HEK293 (cell line): ENCODE data around the gene TMEM240.

Experiments
- CTCF ChIA-PET: fragments of 350-600 bp; formaldehyde crosslinking; extraction: SDS; loops from one replicate; lab custom pipeline; 2021; ENCODE audit warnings: antibody characterized with exemption; lab: Yijun Ruan, JAX
- POLR2A ChIA-PET: fragments of 300-600 bp; formaldehyde crosslinking; extraction: SDS; loops from one replicate; lab custom pipeline; 2020; ENCODE audit warnings: antibody characterized with exemption, inconsistent platforms; lab: Yijun Ruan, JAX
- H3K27ac ChIP-seq: fragments of 200-500 bp; sonication (Bioruptor generic); 2 replicates; pipeline ENCODE4 v1.5.1; 2014; ENCODE audit warnings: low read depth, low read length, control low read depth, inconsistent platforms; ENCODE audit errors: extremely low read depth
- H3K36me3 ChIP-seq, 2 experiments: fragments of 200-500 bp in 1 of 2; sonication (Bioruptor generic) in 1 of 2; 1 replicate in 1 of 2; 2 replicates in 1 of 2; pipeline ENCODE4 v1.5.1; 2014 to 2017; ENCODE audit warnings: inconsistent platforms in 2 of 2, low read length in 2 of 2; ENCODE audit not compliant: control insufficient read depth in 2 of 2, insufficient read depth in 1 of 2
- H3K4me1 ChIP-seq: fragments of 200-500 bp; sonication (Bioruptor generic); 2 replicates; pipeline ENCODE4 v1.5.1; 2014; ENCODE audit warnings: mild to moderate bottlenecking, low read length, inconsistent platforms; ENCODE audit not compliant: control insufficient read depth, insufficient read depth
- H3K4me3 ChIP-seq: 2 replicates; pipeline ENCODE4 v1.5.1; 2011; ENCODE audit warnings: low read depth, mild to moderate bottlenecking, control low read depth, low read length, moderate library complexity
- H3K9me3 ChIP-seq: fragments of 200-500 bp; sonication (Bioruptor generic); 2 replicates; pipeline ENCODE4 v1.5.1; 2014; ENCODE audit warnings: low read depth, low read length, inconsistent platforms; ENCODE audit not compliant: control insufficient read depth, insufficient read depth
- BCL11A ChIP-seq: fragments of 450-650 bp; formaldehyde crosslinking; IDR thresholded peaks from 2 replicates; pipeline ENCODE4 v1.5.1; 2016; ENCODE audit warnings: low read depth, missing biosample characterization, missing genetic modification characterization
- ELK4 ChIP-seq: IDR thresholded peaks from 2 replicates; pipeline ENCODE4 v1.6.1; 2011; ENCODE audit warnings: mild to moderate bottlenecking, low read depth, low read length, borderline replicate concordance
- KLF1 ChIP-seq: fragments of 450-650 bp; formaldehyde crosslinking; IDR thresholded peaks from 2 replicates; pipeline ENCODE4 v1.5.1; 2016; ENCODE audit warnings: missing biosample characterization, missing genetic modification characterization
- KLF7 ChIP-seq: fragments of 450-650 bp; formaldehyde crosslinking; IDR thresholded peaks from 2 replicates; pipeline ENCODE4 v1.5.1; 2016; ENCODE audit warnings: missing biosample characterization, missing genetic modification characterization, borderline replicate concordance
- MYNN ChIP-seq: fragments of 450-650 bp; formaldehyde crosslinking; IDR thresholded peaks from 2 replicates; pipeline ENCODE4 v1.5.1; 2016; ENCODE audit warnings: missing biosample characterization, missing genetic modification characterization, borderline replicate concordance
- REPIN1 ChIP-seq: fragments of 450-650 bp; formaldehyde crosslinking; IDR thresholded peaks from 2 replicates; pipeline ENCODE4 v1.5.1; 2017; ENCODE audit warnings: missing biosample characterization, missing genetic modification characterization, low read depth
- ZBTB1 ChIP-seq: fragments of 450-650 bp; formaldehyde crosslinking; IDR thresholded peaks from 2 replicates; pipeline ENCODE4 v1.5.1; 2016; ENCODE audit warnings: missing biosample characterization, missing genetic modification characterization
- ZBTB48 ChIP-seq: fragments of 450-650 bp; formaldehyde crosslinking; IDR thresholded peaks from 2 replicates; pipeline ENCODE4 v1.5.1; 2016; ENCODE audit warnings: missing biosample characterization, missing genetic modification characterization
- ZBTB49 ChIP-seq: fragments of 450-650 bp; formaldehyde crosslinking; IDR thresholded peaks from 2 replicates; pipeline ENCODE4 v1.5.1; 2016; ENCODE audit warnings: missing biosample characterization, missing genetic modification characterization, low read depth
- ZFP37 ChIP-seq: fragments of 450-650 bp; formaldehyde crosslinking; IDR thresholded peaks from 2 replicates; pipeline ENCODE4 v1.5.1; 2016; ENCODE audit warnings: missing biosample characterization, missing genetic modification characterization
- ZNF10 ChIP-seq: fragments of 450-650 bp; formaldehyde crosslinking; IDR thresholded peaks from 2 replicates; pipeline ENCODE4 v1.5.1; 2017; ENCODE audit warnings: missing biosample characterization, missing genetic modification characterization
- ZNF146 ChIP-seq: fragments of 450-650 bp; formaldehyde crosslinking; IDR thresholded peaks from 2 replicates; pipeline ENCODE4 v1.5.1; 2016; ENCODE audit warnings: missing biosample characterization, missing genetic modification characterization
- ZNF274 ChIP-seq, 2 experiments: fragments of 200-500 bp in 1 of 2; fragments of 450-650 bp in 1 of 2; sonication (Bioruptor generic) in 1 of 2; formaldehyde crosslinking in 1 of 2; IDR thresholded peaks; 2 replicates each; pipeline versions ENCODE4 v1.5.1 to v1.6.1; 2014 to 2016; ENCODE audit warnings: borderline replicate concordance in 1 of 2, inconsistent platforms in 1 of 2, low read length in 1 of 2, missing biosample characterization in 1 of 2, missing genetic modification characterization in 1 of 2
- ZNF335 ChIP-seq: fragments of 450-650 bp; formaldehyde crosslinking; conservative IDR thresholded peaks from 2 replicates; pipeline ENCODE4 v1.5.1; 2016; ENCODE audit warnings: missing biosample characterization, missing genetic modification characterization
- ZNF623 ChIP-seq: fragments of 450-650 bp; formaldehyde crosslinking; IDR thresholded peaks from 2 replicates; pipeline ENCODE4 v1.5.1; 2016; ENCODE audit warnings: missing biosample characterization, missing genetic modification characterization
- ZNF660 ChIP-seq: fragments of 450-650 bp; IDR thresholded peaks from 2 replicates; pipeline ENCODE4 v1.5.1; 2018; ENCODE audit warnings: missing biosample characterization, mild to moderate bottlenecking, missing genetic modification characterization
- ZSCAN5A ChIP-seq: fragments of 450-650 bp; formaldehyde crosslinking; IDR thresholded peaks from 2 replicates; pipeline ENCODE4 v1.5.1; 2016; ENCODE audit warnings: missing biosample characterization, missing genetic modification characterization
- ZXDB ChIP-seq: fragments of 450-650 bp; formaldehyde crosslinking; IDR thresholded peaks from 2 replicates; pipeline ENCODE4 v1.5.1; 2016; ENCODE audit warnings: missing biosample characterization, missing genetic modification characterization
- TF ChIP-seq, protein P1 (sequence below): fragments of 450-650 bp; formaldehyde crosslinking; IDR thresholded peaks from 2 replicates; pipeline ENCODE4 v1.5.1; 2016; ENCODE audit warnings: missing biosample characterization, missing genetic modification characterization
- TF ChIP-seq, protein P2 (sequence below): fragments of 450-650 bp; formaldehyde crosslinking; IDR thresholded peaks from 2 replicates; pipeline ENCODE4 v1.5.1; 2016; ENCODE audit warnings: missing biosample characterization, missing genetic modification characterization
- TF ChIP-seq, protein P3 (sequence below): fragments of 450-650 bp; formaldehyde crosslinking; IDR thresholded peaks from 2 replicates; pipeline ENCODE4 v1.5.1; 2016; ENCODE audit warnings: missing biosample characterization, missing genetic modification characterization

Gene TMEM240

GRCh38 chr1:1574721-1575537, 34.5 kb upstream of the TMEM240 start, which contains the start of gene SSU72 (continued):
- TF ChIP-seq ELK4 (peak; percentile 93), ZNF146 (tag by site-specific recombination) (peak; percentile 34), REPIN1 (tag by site-specific recombination) (no peak), ZNF660 (peak; percentile 21; the same call in 1 of the 2 replicates), KLF1 (tag by site-specific recombination) (peak; percentile 21; the same call in 1 of the 2 replicates), ZBTB49 (tag by site-specific recombination) (no peak), ZBTB1 (tag by site-specific recombination) (peak; percentile 86; the same call in 1 of the 2 replicates), ZNF623 (tag by site-specific recombination) (no peak), KLF7 (no peak; the same call in 1 of the 2 replicates), ZBTB48 (peak; percentile 83)
- TF ChIP-seq, protein P1, sequence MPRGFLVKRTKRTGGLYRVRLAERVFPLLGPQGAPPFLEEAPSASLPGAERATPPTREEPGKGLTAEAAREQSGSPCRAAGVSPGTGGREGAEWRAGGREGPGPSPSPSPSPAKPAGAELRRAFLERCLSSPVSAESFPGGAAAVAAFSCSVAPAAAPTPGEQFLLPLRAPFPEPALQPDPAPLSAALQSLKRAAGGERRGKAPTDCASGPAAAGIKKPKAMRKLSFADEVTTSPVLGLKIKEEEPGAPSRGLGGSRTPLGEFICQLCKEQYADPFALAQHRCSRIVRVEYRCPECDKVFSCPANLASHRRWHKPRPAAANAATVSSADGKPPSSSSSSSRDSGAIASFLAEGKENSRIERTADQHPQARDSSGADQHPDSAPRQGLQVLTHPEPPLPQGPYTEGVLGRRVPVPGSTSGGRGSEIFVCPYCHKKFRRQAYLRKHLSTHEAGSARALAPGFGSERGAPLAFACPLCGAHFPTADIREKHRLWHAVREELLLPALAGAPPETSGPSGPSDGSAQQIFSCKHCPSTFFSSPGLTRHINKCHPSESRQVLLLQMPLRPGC = peak; percentile 56; the same call in 1 of the 2 replicates

- peak overlapping the region; percentile 94 for H3K4me3 ChIP-seq
- ChIA-PET POLR2A (interaction anchor here (1.0 kb wide), 1 partner anchor 42 kb away, joined by 3 read pairs; the partner anchor contains the start of gene MIB2), CTCF (no interaction called here)
- peak overlapping the region; percentile 90 for H3K27ac ChIP-seq
- peaks cover 8 to 30% of the 10 kb centered on the region in 2 experiments; a peak in 2 of 3 replicates for H3K36me3 ChIP-seq
- no peaks in the 10 kb centered on the region for H3K4me1 ChIP-seq
- H3K9me3 ChIP-seq = no peaks in the 10 kb centered on the region
- TF ChIP-seq, protein P2, sequence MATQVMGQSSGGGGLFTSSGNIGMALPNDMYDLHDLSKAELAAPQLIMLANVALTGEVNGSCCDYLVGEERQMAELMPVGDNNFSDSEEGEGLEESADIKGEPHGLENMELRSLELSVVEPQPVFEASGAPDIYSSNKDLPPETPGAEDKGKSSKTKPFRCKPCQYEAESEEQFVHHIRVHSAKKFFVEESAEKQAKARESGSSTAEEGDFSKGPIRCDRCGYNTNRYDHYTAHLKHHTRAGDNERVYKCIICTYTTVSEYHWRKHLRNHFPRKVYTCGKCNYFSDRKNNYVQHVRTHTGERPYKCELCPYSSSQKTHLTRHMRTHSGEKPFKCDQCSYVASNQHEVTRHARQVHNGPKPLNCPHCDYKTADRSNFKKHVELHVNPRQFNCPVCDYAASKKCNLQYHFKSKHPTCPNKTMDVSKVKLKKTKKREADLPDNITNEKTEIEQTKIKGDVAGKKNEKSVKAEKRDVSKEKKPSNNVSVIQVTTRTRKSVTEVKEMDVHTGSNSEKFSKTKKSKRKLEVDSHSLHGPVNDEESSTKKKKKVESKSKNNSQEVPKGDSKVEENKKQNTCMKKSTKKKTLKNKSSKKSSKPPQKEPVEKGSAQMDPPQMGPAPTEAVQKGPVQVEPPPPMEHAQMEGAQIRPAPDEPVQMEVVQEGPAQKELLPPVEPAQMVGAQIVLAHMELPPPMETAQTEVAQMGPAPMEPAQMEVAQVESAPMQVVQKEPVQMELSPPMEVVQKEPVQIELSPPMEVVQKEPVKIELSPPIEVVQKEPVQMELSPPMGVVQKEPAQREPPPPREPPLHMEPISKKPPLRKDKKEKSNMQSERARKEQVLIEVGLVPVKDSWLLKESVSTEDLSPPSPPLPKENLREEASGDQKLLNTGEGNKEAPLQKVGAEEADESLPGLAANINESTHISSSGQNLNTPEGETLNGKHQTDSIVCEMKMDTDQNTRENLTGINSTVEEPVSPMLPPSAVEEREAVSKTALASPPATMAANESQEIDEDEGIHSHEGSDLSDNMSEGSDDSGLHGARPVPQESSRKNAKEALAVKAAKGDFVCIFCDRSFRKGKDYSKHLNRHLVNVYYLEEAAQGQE (tag by site-specific recombination) = 0 out of 2 replicates have a peak, but pooled peaks have one; percentile 41
- TF ChIP-seq ZXDB (tag by site-specific recombination) (0 out of 2 replicates have a peak, but pooled peaks have one; percentile 13), ZSCAN5A (tag by site-specific recombination) (peak; percentile 48; the same call in 1 of the 2 replicates), ZBTB48 (peak; percentile 24; the same call in 1 of the 2 replicates), ZFP37 (tag by site-specific recombination) (no peak), MYNN (no peak), BCL11A (no peak), ZNF274 (IDR thresholded peaks at IDR 0.05; ENCODE audit: low read length) (no peak), ZNF274 (tag by site-specific recombination; IDR thresholded peaks at IDR 0.05; ENCODE audit: borderline replicate concordance) (no peak), ZNF10 (tag by site-specific recombination) (no peak), ZNF335 (tag by site-specific recombination) (peak; percentile 90)
- TF ChIP-seq, protein P3, sequence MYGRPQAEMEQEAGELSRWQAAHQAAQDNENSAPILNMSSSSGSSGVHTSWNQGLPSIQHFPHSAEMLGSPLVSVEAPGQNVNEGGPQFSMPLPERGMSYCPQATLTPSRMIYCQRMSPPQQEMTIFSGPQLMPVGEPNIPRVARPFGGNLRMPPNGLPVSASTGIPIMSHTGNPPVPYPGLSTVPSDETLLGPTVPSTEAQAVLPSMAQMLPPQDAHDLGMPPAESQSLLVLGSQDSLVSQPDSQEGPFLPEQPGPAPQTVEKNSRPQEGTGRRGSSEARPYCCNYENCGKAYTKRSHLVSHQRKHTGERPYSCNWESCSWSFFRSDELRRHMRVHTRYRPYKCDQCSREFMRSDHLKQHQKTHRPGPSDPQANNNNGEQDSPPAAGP = peak; percentile 35; the same call in 1 of the 2 replicates
Measured at GRCh38 chr1:1573843-1574720, 33.7 kb upstream of the TMEM240 start.
